Effector memory CD4-positive, alpha-beta T cell (primary cell): ENCODE data around the gene PXDC1.

Source experiments
- DNase-seq, 3 donors: peaks; one replicate each; pipeline ENCODE4 v3.0.0-alpha.2; 2020
- H3K27ac ChIP-seq: 2 replicates; pipeline ENCODE4 v1.7.0; 2013; ENCODE audit warnings: mild to moderate bottlenecking, low read length, moderate library complexity; ENCODE audit not compliant: insufficient read depth, poor library complexity, severe bottlenecking
- H3K27me3 ChIP-seq: replicated peaks from 2 replicates; pipeline ENCODE4 v1.7.0; 2013; ENCODE audit warnings: mild to moderate bottlenecking, low read length; ENCODE audit not compliant: insufficient read depth, control insufficient read depth, poor library complexity, severe bottlenecking
- H3K36me3 ChIP-seq: 2 replicates; pipeline ENCODE4 v1.7.0; 2013; ENCODE audit warnings: mild to moderate bottlenecking, low read length, moderate library complexity; ENCODE audit not compliant: control insufficient read depth, insufficient read depth
- H3K4me1 ChIP-seq: 2 replicates; pipeline ENCODE4 v1.7.0; 2013; ENCODE audit warnings: low read length, mild to moderate bottlenecking; ENCODE audit not compliant: control insufficient read depth, insufficient read depth, poor library complexity, severe bottlenecking
- H3K4me3 ChIP-seq: 2 replicates; pipeline ENCODE4 v1.7.0; 2013; ENCODE audit warnings: low read length, low read depth, mild to moderate bottlenecking; ENCODE audit not compliant: insufficient read depth, poor library complexity, severe bottlenecking
- H3K9me3 ChIP-seq: 2 replicates; pipeline ENCODE4 v1.7.0; 2013; ENCODE audit warnings: mild to moderate bottlenecking, low read length, moderate library complexity; ENCODE audit not compliant: control insufficient read depth

Gene PXDC1

GRCh38 chr6:3782876-3783832, 31.6 kb upstream of the PXDC1 start:
- Histone ChIP-seq H3K9me3 (no peaks in the 10 kb centered on the region), H3K4me3 (no peak overlapping the region), H3K27ac (no peak overlapping the region), H3K27me3 (no peaks in the 10 kb centered on the region), H3K4me1 (no peaks in the 10 kb centered on the region), H3K36me3 (no peaks in the 10 kb centered on the region)
- no peak for DNase-seq

GRCh38 chr6:3781504-3781903, 30.0 kb upstream of the PXDC1 start:
- Histone ChIP-seq H3K27me3 (no peaks in the 10 kb centered on the region), H3K36me3 (no peaks in the 10 kb centered on the region), H3K9me3 (no peaks in the 10 kb centered on the region), H3K4me3 (no peak overlapping the region), H3K4me1 (no peaks in the 10 kb centered on the region), H3K27ac (no peak overlapping the region)
- DNase-seq = no peak

- no peak for DNase-seq
- no peak overlapping the region for H3K27ac ChIP-seq
- no peak overlapping the region for H3K4me3 ChIP-seq
- no peaks in the 10 kb centered on the region for H3K27me3 ChIP-seq
- H3K9me3 ChIP-seq = no peaks in the 10 kb centered on the region
- H3K4me1 ChIP-seq = no peaks in the 10 kb centered on the region
- H3K36me3 ChIP-seq = no peaks in the 10 kb centered on the region
Measured at GRCh38 chr6:3779574-3779849, 28.0 kb upstream of the PXDC1 start.

- DNase-seq = no peak
- no peak overlapping the region for H3K27ac ChIP-seq
- H3K9me3 ChIP-seq = no peaks in the 10 kb centered on the region
- no peaks in the 10 kb centered on the region for H3K27me3 ChIP-seq
- H3K4me1 ChIP-seq = no peaks in the 10 kb centered on the region
- H3K4me3 ChIP-seq = no peak overlapping the region
- H3K36me3 ChIP-seq = no peaks in the 10 kb centered on the region
Measured at GRCh38 chr6:3778701-3779573, 27.4 kb upstream of the PXDC1 start.

GRCh38 chr6:3777730-3778461, 26.4 kb upstream of the PXDC1 start:
- Histone ChIP-seq H3K4me1 (no peaks in the 10 kb centered on the region), H3K27ac (no peak overlapping the region), H3K4me3 (no peak overlapping the region), H3K36me3 (no peaks in the 10 kb centered on the region), H3K9me3 (no peaks in the 10 kb centered on the region), H3K27me3 (no peaks in the 10 kb centered on the region)
- DNase-seq = no peak

- Histone ChIP-seq H3K4me1 (no peaks in the 10 kb centered on the region), H3K27ac (no peak overlapping the region), H3K9me3 (no peaks in the 10 kb centered on the region), H3K27me3 (no peaks in the 10 kb centered on the region), H3K4me3 (no peak overlapping the region), H3K36me3 (no peaks in the 10 kb centered on the region)
- no peak for DNase-seq
Measured at GRCh38 chr6:3776881-3777507, 25.5 kb upstream of the PXDC1 start.

GRCh38 chr6:3775847-3776246, 24.3 kb upstream of the PXDC1 start:
- no peak for DNase-seq
- Histone ChIP-seq H3K4me3 (no peak overlapping the region), H3K36me3 (no peaks in the 10 kb centered on the region), H3K27me3 (no peaks in the 10 kb centered on the region), H3K4me1 (no peaks in the 10 kb centered on the region), H3K27ac (no peak overlapping the region), H3K9me3 (no peaks in the 10 kb centered on the region)

- H3K9me3 ChIP-seq = no peaks in the 10 kb centered on the region
- H3K4me1 ChIP-seq = no peaks in the 10 kb centered on the region
- DNase-seq = no peak
- no peak overlapping the region for H3K27ac ChIP-seq
- no peak overlapping the region for H3K4me3 ChIP-seq
- no peaks in the 10 kb centered on the region for H3K27me3 ChIP-seq
- H3K36me3 ChIP-seq = no peaks in the 10 kb centered on the region
Measured at GRCh38 chr6:3775386-3775785, 23.9 kb upstream of the PXDC1 start.

- no peaks in the 10 kb centered on the region for H3K4me1 ChIP-seq
- H3K9me3 ChIP-seq = no peaks in the 10 kb centered on the region
Measured at GRCh38 chr6:3773678-3774298, 22.3 kb upstream of the PXDC1 start.

More at GRCh38 chr6:3773678-3774298, 22.3 kb upstream of the PXDC1 start:
- Histone ChIP-seq H3K27ac (no peak overlapping the region), H3K27me3 (no peaks in the 10 kb centered on the region), H3K36me3 (no peaks in the 10 kb centered on the region), H3K4me3 (no peak overlapping the region)
- no peak for DNase-seq
